Gastroesophageal sphincter (tissue), 4 donors: Measurements from ENCODE around the gene STX19. TPM values are rescaled to one million over a fixed set of nuclear protein-coding genes. Genes with fewer than 3 reads are reported as not detected.
"Not testable (repeated sequence)": the region's sequence is repeated elsewhere in the genome, so short reads cannot be mapped to it uniquely, and the experiment has no call there.

ENCODE experiments used
- ATAC-seq: fragments of 150-250 bp; one replicate; pipeline ENCODE4 v1.9.1; 2016; ENCODE audit warnings: mild to moderate bottlenecking, moderate library complexity
- H3K27ac ChIP-seq, 4 donors: fragments of 200-600 bp; sonication (generic) in 3 of 4; 1 replicate in 3 of 4; 2 replicates in 1 of 4; pipeline ENCODE4 v1.5.1; 2016 to 2019
- H3K27me3 ChIP-seq: fragments of 200-600 bp; sonication (generic); one replicate; pipeline ENCODE4 v1.5.1; 2019
- H3K36me3 ChIP-seq, 2 donors: fragments of 200-600 bp; sonication (generic); one replicate each; pipeline ENCODE4 v1.5.1; 2019; ENCODE audit warnings: control low read depth in 1 of 2
- H3K4me1 ChIP-seq, 3 donors: fragments of 200-600 bp; sonication (generic); 1 replicate in 2 of 3; 2 replicates in 1 of 3; pipeline ENCODE4 v1.5.1; 2016 to 2019; ENCODE audit warnings: control low read depth in 2 of 3
- H3K4me3 ChIP-seq, 2 donors: fragments of 200-600 bp; sonication (generic); one replicate each; pipeline ENCODE4 v1.5.1; 2019; ENCODE audit warnings: mild to moderate bottlenecking in 1 of 2, moderate library complexity in 1 of 2
- H3K9me3 ChIP-seq, 3 donors: fragments of 200-600 bp; sonication (generic); one replicate each; pipeline ENCODE4 v1.5.1; 2017 to 2019; ENCODE audit warnings: control low read depth in 2 of 3
- EP300 ChIP-seq: sonication (generic); formaldehyde crosslinking; IDR thresholded peaks from one replicate; pipeline ENCODE4 v1.6.1; 2017; ENCODE audit warnings: antibody characterized with exemption, mild to moderate bottlenecking
- POLR2A ChIP-seq, 2 donors: fragments of 450-650 bp; IDR thresholded peaks; one replicate each; pipeline ENCODE4 v1.6.1; 2017; ENCODE audit warnings: antibody characterized with exemption in 2 of 2, mild to moderate bottlenecking in 2 of 2, moderate library complexity in 1 of 2
- POLR2AphosphoS5 ChIP-seq: sonication (generic); formaldehyde crosslinking; IDR thresholded peaks from one replicate; pipeline ENCODE4 v1.6.1; 2017; ENCODE audit warnings: antibody characterized with exemption
- WGBS, 2 donors: methylation state at CpG; one replicate each; pipeline ENCODE4 v1.1.5; 2018; ENCODE audit warnings: low coverage in 1 of 2; 5-methylcytosine and 5-hydroxymethylcytosine counted together
- small RNA-seq, 4 donors: library from RNA; depleted of rRNA; stranded (forward); fragments of <200 nt; gene quantifications; one replicate each; pipeline ENCODE3, GENCODE V24; 2016
- total RNA-seq, 4 donors: library from RNA; depleted of rRNA; stranded (reverse); fragments of >200 nt; gene quantifications; one replicate each; pipeline ENCODE4 v1.1.0, GENCODE V29; 2016
- TF ChIP-seq, protein P1 (sequence below), 4 experiments: fragments of 200-600 bp in 2 of 4; fragments of 450-650 bp in 2 of 4; sonication (generic) in 1 of 4; IDR thresholded peaks; one replicate each; pipeline ENCODE4 v1.5.1; 2017 to 2019; ENCODE audit warnings: antibody characterized with exemption in 4 of 4, mild to moderate bottlenecking in 2 of 4, moderate library complexity in 2 of 4

STX19 gene
- total RNA-seq, 4 donors from 2014 or later: 0.74 TPM; not detected in 3

GRCh38 chr3:93969443-93969842 is 59.0 kb downstream of the STX19 start:
- Histone ChIP-seq H3K27me3 (no peaks in the 10 kb centered on the region), H3K9me3 (no peaks in the 10 kb centered on the region), H3K4me1 (peaks cover 0 to 28% (median 2%) of the 10 kb centered on the region in 3 donors), H3K27ac (no peak overlapping the region), H3K4me3 (no peak overlapping the region), H3K36me3 (no peaks in the 10 kb centered on the region)
- TF ChIP-seq, protein P1, sequence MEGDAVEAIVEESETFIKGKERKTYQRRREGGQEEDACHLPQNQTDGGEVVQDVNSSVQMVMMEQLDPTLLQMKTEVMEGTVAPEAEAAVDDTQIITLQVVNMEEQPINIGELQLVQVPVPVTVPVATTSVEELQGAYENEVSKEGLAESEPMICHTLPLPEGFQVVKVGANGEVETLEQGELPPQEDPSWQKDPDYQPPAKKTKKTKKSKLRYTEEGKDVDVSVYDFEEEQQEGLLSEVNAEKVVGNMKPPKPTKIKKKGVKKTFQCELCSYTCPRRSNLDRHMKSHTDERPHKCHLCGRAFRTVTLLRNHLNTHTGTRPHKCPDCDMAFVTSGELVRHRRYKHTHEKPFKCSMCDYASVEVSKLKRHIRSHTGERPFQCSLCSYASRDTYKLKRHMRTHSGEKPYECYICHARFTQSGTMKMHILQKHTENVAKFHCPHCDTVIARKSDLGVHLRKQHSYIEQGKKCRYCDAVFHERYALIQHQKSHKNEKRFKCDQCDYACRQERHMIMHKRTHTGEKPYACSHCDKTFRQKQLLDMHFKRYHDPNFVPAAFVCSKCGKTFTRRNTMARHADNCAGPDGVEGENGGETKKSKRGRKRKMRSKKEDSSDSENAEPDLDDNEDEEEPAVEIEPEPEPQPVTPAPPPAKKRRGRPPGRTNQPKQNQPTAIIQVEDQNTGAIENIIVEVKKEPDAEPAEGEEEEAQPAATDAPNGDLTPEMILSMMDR (IDR thresholded peaks at IDR 0.05): no peak
- TF ChIP-seq POLR2A (IDR thresholded peaks at IDR 0.05) (no peak), POLR2AphosphoS5 (no peak), EP300 (no peak)
- ATAC-seq: no peak
- 45 to 83% methylated on average over 2 to 3 of the region's 3 CpGs for WGBS, 2 donors

DNA sequence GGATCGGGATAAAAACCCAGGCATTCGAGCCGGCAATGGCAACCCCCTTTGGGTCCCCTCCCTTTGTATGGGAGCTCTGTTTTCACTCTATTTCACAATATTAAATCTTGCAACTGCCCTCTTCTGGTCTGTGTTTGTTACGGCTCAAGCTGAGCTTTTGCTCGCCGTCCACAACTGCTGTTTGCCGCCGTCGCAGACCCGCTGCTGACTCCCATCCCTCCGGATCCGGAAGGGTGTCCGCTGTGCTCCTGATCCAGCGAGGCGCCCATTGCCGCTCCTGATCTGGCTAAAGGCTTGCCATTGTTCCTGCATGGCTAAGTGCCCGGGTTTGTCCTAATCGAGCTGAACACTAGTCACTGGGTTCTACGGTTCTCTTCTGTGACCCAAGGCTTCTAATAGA is 63.3 kb downstream of the STX19 start:
- 94 to 99% methylated on average over 6 to 11 of the region's 19 CpGs for WGBS, 2 donors
- not testable (repeated sequence) for H3K27me3 ChIP-seq, H3K4me3 ChIP-seq, H3K36me3 ChIP-seq, H3K27ac ChIP-seq, H3K9me3 ChIP-seq, ATAC-seq, H3K4me1 ChIP-seq

Small RNA genes lying within 50 kb of the gene (small RNA-seq; reads per million reads assigned to genes)
- gene RF00019 (0 reads per million in 4 donors), gene RNU6-511P (0 reads per million in 4 donors)

Other genes starting within 250 kb of the STX19 start
- 10 to 100 TPM; 29.3 to 91.1 (median 42.1) TPM for gene PROS1, start 54.7 kb downstream of the STX19 start, total RNA-seq
- 10 to 100 TPM; 10.8 to 22.5 (median 15.3) TPM for gene ARL13B, start 48.4 kb downstream of the STX19 start, total RNA-seq
- 1 to 10 TPM; 5.2 to 9.6 (median 7.5) TPM for gene DHFR2, start 34.3 kb upstream of the STX19 start, total RNA-seq
- 10 to 100 TPM in 2 of 4 donors, 1 to 10 TPM in 2; 4.7 to 12.8 (median 9.2) TPM for gene NSUN3, start 34.5 kb upstream of the STX19 start, total RNA-seq